PC-3 (cell line): ENCODE results near the gene SEPTIN3. TPM values are rescaled to one million over a fixed set of nuclear protein-coding genes. Genes with fewer than 3 reads are reported as not detected.

ENCODE experiments used
- ATAC-seq: fragments of 200-7000 bp; cut with Tn5 transposase; 2 replicates; pipeline ENCODE4 v1.9.1; 2020; ENCODE audit warnings: mild to moderate bottlenecking, moderate library complexity
- BruUV-seq: library from RNA; stranded (reverse); fragments of 400-500 nt; replicated peaks from 2 replicates; lab custom pipeline; 2021; lab: Mats Ljungman, UMichigan
- CTCF ChIA-PET: fragments of 300-600 bp; sonication (Branson Sonifier 250); formaldehyde crosslinking; loops from one replicate; lab custom pipeline; 2022; ENCODE audit warnings: antibody characterized with exemption; lab: Charles Lee
- POLR2A ChIA-PET: fragments of 300-600 bp; sonication (Branson Sonifier 250); formaldehyde crosslinking; loops from one replicate; lab custom pipeline; 2022; ENCODE audit warnings: antibody characterized with exemption; ENCODE audit not compliant: unreplicated experiment; lab: Charles Lee
- DNase-seq: peaks from one replicate; pipeline ENCODE4 v3.0.0-alpha.2; 2015
- H2AFZ ChIP-seq: fragments of 300-600 bp; sonication (generic); 2 replicates; pipeline ENCODE4 v1.6.0; 2016; ENCODE audit warnings: antibody characterized with exemption, low read length
- H3F3A ChIP-seq: fragments of 300-600 bp; sonication (generic); one replicate; pipeline ENCODE4 v1.6.0; 2017; ENCODE audit warnings: antibody characterized with exemption, low read length, control low read depth, mild to moderate bottlenecking; ENCODE audit not compliant: unreplicated experiment
- H3K27ac ChIP-seq: fragments of 300-600 bp; sonication (generic); 2 replicates; pipeline ENCODE4 v1.5.1; 2016; ENCODE audit warnings: mild to moderate bottlenecking, low read length
- H3K27me3 ChIP-seq: fragments of 300-600 bp; sonication (generic); 2 replicates; pipeline ENCODE4 v1.6.1; 2016; ENCODE audit warnings: low read length, mixed read lengths
- H3K36me3 ChIP-seq: fragments of 300-600 bp; sonication (generic); 2 replicates; pipeline ENCODE4 v1.6.1; 2016; ENCODE audit warnings: low read depth, mixed run types, low read length, mixed read lengths
- H3K4me1 ChIP-seq: fragments of 300-600 bp; sonication (generic); 2 replicates; pipeline ENCODE4 v1.5.1; 2016; ENCODE audit warnings: low read length; ENCODE audit not compliant: insufficient read depth
- H3K4me2 ChIP-seq: fragments of 300-600 bp; sonication (generic); 2 replicates; pipeline ENCODE4 v1.6.0; 2016; ENCODE audit warnings: low read length
- H3K4me3 ChIP-seq: fragments of 300-600 bp; sonication (generic); 2 replicates; pipeline ENCODE4 v1.5.1; 2016; ENCODE audit warnings: mild to moderate bottlenecking, low read length, mixed read lengths
- H3K79me2 ChIP-seq: fragments of 300-600 bp; sonication (generic); 2 replicates; pipeline ENCODE4 v1.6.1; 2017; ENCODE audit warnings: low read length, mixed read lengths
- H3K9ac ChIP-seq: fragments of 300-600 bp; sonication (generic); 2 replicates; pipeline ENCODE4 v1.6.0; 2016; ENCODE audit warnings: mild to moderate bottlenecking, low read length
- H3K9me2 ChIP-seq: fragments of 300-600 bp; sonication (generic); replicated peaks from 2 replicates; pipeline ENCODE4 v1.6.1; 2016; ENCODE audit warnings: mixed run types, low read length, mixed read lengths
- H3K9me3 ChIP-seq: fragments of 300-600 bp; sonication (generic); 2 replicates; pipeline ENCODE4 v1.6.1; 2016; ENCODE audit warnings: low read length, mixed read lengths
- H4K20me1 ChIP-seq: fragments of 300-600 bp; sonication (generic); 2 replicates; pipeline ENCODE4 v1.6.1; 2016; ENCODE audit warnings: low read length, mixed read lengths
- EZH2 ChIP-seq: fragments of 300-600 bp; sonication (generic); IDR thresholded peaks from one replicate; pipeline ENCODE4 v1.6.1; 2017; ENCODE audit warnings: antibody characterized with exemption, mild to moderate bottlenecking, low read length; ENCODE audit not compliant: unreplicated experiment
- EZH2phosphoT487 ChIP-seq: fragments of 300-600 bp; sonication (generic); IDR thresholded peaks from 2 replicates; pipeline ENCODE4 v1.6.1; 2018; ENCODE audit warnings: mild to moderate bottlenecking, antibody characterized with exemption, low read length, borderline replicate concordance
- intact Hi-C: fragments of 100-400 bp; cut with micrococcal nuclease; formaldehyde crosslinking; loops from 2 replicates; pipeline ENCODE4 v1.9.0; 2023
- total RNA-seq: library from RNA; depleted of rRNA; stranded (reverse); fragments of >200 nt; gene quantifications from 2 replicates; pipeline ENCODE4 v1.2.3, GENCODE V29; 2014
- TF ChIP-seq, protein P1 (sequence below): fragments of 300-600 bp; sonication (generic); conservative IDR thresholded peaks from 2 replicates; pipeline ENCODE4 v1.5.1; 2017; ENCODE audit warnings: antibody characterized with exemption, low read depth, mild to moderate bottlenecking, low read length

SEPTIN3 gene
- total RNA-seq, 1 experiment from 2014 or later, result 1.2 TPM

DNA sequence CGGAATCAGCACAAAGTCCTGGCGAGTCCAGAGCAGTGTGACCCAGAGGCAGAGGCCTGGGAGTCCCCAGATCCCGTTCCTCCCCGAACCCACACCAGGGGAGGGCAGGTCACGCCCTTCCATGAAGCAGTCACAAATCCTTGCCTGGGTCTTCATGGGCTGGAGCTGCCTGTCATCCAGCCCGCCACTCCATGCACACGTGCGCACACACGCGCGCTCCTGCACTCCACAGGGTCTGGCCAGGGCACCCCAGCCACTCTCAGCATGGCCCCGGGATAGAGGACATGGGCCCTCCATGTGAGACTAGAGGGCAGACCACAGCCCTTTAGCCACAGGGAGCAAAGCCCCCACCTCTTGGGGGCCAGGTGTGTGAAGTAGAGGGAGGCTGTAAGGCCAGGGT is 36.9 kb upstream of the SEPTIN3 start:
- DNase-seq (no peak), ATAC-seq (no peak)
- POLR2A ChIA-PET, result no interaction called here
- CTCF ChIA-PET, result no interaction called here
- Histone ChIP-seq H3K36me3 (no peaks in the 10 kb centered on the region), H3F3A (no peaks in the 10 kb centered on the region), H4K20me1 (no peaks in the 10 kb centered on the region), H2AFZ (no peak overlapping the region), H3K4me3 (no peak overlapping the region), H3K27ac (no peak overlapping the region), H3K27me3 (no peaks in the 10 kb centered on the region), H3K9me2 (no peaks in the 10 kb centered on the region), H3K79me2 (no peaks in the 10 kb centered on the region), H3K9me3 (no peaks in the 10 kb centered on the region), H3K9ac (no peak overlapping the region), H3K4me1 (no peaks in the 10 kb centered on the region), H3K4me2 (no peak overlapping the region)
- TF ChIP-seq, protein P1, sequence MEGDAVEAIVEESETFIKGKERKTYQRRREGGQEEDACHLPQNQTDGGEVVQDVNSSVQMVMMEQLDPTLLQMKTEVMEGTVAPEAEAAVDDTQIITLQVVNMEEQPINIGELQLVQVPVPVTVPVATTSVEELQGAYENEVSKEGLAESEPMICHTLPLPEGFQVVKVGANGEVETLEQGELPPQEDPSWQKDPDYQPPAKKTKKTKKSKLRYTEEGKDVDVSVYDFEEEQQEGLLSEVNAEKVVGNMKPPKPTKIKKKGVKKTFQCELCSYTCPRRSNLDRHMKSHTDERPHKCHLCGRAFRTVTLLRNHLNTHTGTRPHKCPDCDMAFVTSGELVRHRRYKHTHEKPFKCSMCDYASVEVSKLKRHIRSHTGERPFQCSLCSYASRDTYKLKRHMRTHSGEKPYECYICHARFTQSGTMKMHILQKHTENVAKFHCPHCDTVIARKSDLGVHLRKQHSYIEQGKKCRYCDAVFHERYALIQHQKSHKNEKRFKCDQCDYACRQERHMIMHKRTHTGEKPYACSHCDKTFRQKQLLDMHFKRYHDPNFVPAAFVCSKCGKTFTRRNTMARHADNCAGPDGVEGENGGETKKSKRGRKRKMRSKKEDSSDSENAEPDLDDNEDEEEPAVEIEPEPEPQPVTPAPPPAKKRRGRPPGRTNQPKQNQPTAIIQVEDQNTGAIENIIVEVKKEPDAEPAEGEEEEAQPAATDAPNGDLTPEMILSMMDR, result no peak
- TF ChIP-seq EZH2phosphoT487, result no peak
- TF ChIP-seq EZH2, result no peak
- BruUV-seq, result no TSS peak
- intact Hi-C loops, result no loop called here

DNA sequence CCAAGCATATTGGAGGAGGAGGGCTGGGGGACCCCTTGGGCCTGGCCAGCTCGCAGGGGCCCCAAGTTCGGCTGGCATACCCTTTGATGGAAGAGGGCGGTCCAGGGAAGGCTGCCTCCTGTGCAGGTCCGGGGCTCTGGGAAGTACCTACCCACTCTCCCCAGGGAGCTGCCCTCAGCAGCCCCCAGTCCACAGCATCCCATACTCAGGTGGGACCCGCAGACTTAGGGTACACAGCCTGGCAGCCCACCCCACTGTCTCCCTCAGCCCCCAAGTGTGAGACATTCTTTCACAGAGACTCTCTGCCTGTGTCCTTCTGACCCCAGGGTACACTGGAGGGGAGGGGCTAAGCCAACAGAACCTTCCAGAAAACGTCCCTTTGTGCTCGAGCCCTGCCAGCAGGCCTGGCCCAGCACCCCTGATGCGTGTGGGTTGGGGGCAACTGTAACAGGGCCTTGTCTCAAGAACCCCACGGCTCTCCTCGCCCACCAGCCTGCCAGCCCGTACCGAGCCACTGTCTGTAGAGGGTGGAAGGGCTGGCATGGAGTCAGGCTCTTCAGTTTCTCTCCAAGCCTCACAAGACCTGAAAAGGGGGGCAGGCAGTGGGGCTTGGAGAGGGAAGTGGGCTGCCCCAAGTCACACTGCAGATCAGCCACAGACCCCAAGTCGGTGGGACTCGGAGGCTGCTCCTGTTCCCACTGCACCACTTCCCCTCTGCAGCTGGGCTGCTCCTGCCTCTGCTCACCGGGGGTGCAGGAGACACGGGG is 35.6 kb upstream of the SEPTIN3 start:
- Histone ChIP-seq H3K27ac (no peak overlapping the region), H3K79me2 (no peaks in the 10 kb centered on the region), H3K9ac (no peak overlapping the region), H4K20me1 (no peaks in the 10 kb centered on the region), H3K4me3 (no peak overlapping the region), H3K36me3 (peaks cover 2% of the 10 kb centered on the region; the same call in 1 of the 2 replicates), H3K9me3 (no peaks in the 10 kb centered on the region), H3F3A (no peaks in the 10 kb centered on the region), H3K9me2 (no peaks in the 10 kb centered on the region), H2AFZ (no peak overlapping the region), H3K27me3 (no peaks in the 10 kb centered on the region), H3K4me1 (no peaks in the 10 kb centered on the region), H3K4me2 (no peak overlapping the region)
- ChIA-PET CTCF (no interaction called here), POLR2A (no interaction called here)
- TF ChIP-seq EZH2, result no peak
- TF ChIP-seq, protein P1, result no peak
- no peak for DNase-seq
- no peak for ATAC-seq
- BruUV-seq, result no TSS peak
- intact Hi-C loops, result no loop called here

DNA sequence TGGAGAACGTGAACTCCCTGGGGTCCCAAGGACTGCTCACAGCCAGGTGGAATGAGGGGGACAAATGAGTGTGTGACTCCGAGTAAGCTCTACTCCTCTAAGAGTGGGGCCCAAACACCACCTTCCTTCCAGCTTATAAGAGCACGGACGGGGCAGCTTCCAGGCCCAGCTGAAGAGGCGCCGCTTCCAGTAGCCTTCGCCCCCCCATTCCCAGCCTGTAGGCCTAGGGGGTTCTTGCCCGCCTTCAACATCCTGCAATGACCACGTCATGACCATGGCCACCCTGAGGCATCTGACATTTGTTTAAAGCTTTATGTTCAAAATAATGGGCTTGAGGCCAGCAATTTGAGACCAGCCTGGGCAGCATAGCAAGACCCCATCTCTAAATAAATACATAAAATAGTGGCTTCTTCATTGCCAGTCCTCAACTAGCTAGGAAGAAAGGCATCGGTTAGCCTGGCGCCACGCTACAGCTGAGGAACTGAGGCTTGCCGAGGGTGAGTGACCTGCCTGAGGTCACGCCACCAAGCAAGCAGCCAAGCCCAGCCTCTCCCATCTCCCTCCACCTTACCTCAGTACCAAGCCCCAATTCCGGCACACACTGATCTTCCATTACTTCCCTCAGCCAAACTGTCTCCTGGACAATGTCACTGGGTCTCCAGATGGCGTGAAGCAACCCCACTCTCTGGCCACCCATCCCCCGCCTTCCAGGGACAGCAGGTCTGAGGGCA is 34.8 kb upstream of the SEPTIN3 start:
- DNase-seq, result no peak
- H3K79me2 ChIP-seq, result no peaks in the 10 kb centered on the region
- intact Hi-C loops, result no loop called here

More for the DNA sequence above, 34.8 kb upstream of the SEPTIN3 start:
- H3K4me2 ChIP-seq, result no peak overlapping the region
- no peaks in the 10 kb centered on the region for H4K20me1 ChIP-seq
- POLR2A ChIA-PET, result no interaction called here
- no peak overlapping the region for H3K27ac ChIP-seq
- no peak for ATAC-seq
- peaks cover 7% of the 10 kb centered on the region; the same call in 1 of the 2 replicates for H3K36me3 ChIP-seq
- H2AFZ ChIP-seq, result no peak overlapping the region
- no TSS peak for BruUV-seq
- H3K4me3 ChIP-seq, result no peak overlapping the region
- CTCF ChIA-PET, result no interaction called here
- no peaks in the 10 kb centered on the region for H3K4me1 ChIP-seq
- no peaks in the 10 kb centered on the region for H3F3A ChIP-seq
- no peaks in the 10 kb centered on the region for H3K9me3 ChIP-seq
- H3K27me3 ChIP-seq, result no peaks in the 10 kb centered on the region
- TF ChIP-seq EZH2phosphoT487 (no peak), EZH2 (no peak)
- TF ChIP-seq, protein P1, result no peak
- H3K9me2 ChIP-seq, result no peaks in the 10 kb centered on the region
- H3K9ac ChIP-seq, result no peak overlapping the region
